Panc1 (cell line): Measurements from ENCODE around the gene IBA57.

ENCODE experiments used
- CTCF ChIP-seq: fragments of 450-650 bp; IDR thresholded peaks from 2 replicates; pipeline ENCODE4 v1.5.1; 2017; ENCODE audit warnings: mild to moderate bottlenecking
- REST ChIP-seq, 2 experiments: IDR thresholded peaks; 2 replicates each; pipeline ENCODE4 v1.6.1; 2011 to 2012; ENCODE audit warnings: low read depth in 2 of 2, control low read depth in 1 of 2, low read length in 1 of 2, mild to moderate bottlenecking in 1 of 2, moderate library complexity in 1 of 2; ENCODE audit not compliant: insufficient read depth in 1 of 2

GRCh38 chr1:228168563-228169270 lies 3.1 kb downstream of the IBA57 start:
- no peak for TF ChIP-seq CTCF
- TF ChIP-seq REST (IDR thresholded peaks at IDR 0.05; ENCODE audit: insufficient read depth in 1 of 2, low read depth in 2 of 2, low read length in 1 of 2) = no peak
